DMS53 (cell line): ENCODE results near the gene PAX6.

Source experiments
- DNase-seq: peaks from one replicate; lab custom pipeline; 2025; lab: John Stamatoyannopoulos, UW

Gene PAX6

DNA sequence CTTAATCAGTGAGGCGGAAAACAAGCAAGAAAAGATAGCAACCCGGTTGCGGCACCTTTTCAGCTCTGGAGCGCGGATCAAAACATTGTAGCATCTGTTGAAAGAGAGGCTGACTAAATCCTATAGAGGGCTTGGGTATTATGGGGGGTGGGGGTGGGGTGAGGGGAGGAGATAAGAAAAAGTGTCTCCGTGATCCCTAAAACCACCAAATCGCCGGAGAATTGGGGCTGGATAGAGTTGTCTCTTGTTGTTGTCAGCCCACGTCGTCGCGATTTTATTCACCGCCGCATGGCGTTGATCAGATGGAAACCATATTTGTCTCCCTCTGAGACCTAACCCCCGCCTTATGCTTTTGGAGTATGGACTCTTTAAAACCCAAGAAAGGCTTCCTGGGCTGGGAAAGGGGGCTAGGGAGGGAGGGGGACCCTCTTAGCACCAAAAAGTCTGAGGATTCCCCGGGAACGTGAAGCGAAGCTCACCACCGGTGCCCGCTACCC, 13.0 kb downstream of the PAX6 start:
- no peak for DNase-seq

DNA sequence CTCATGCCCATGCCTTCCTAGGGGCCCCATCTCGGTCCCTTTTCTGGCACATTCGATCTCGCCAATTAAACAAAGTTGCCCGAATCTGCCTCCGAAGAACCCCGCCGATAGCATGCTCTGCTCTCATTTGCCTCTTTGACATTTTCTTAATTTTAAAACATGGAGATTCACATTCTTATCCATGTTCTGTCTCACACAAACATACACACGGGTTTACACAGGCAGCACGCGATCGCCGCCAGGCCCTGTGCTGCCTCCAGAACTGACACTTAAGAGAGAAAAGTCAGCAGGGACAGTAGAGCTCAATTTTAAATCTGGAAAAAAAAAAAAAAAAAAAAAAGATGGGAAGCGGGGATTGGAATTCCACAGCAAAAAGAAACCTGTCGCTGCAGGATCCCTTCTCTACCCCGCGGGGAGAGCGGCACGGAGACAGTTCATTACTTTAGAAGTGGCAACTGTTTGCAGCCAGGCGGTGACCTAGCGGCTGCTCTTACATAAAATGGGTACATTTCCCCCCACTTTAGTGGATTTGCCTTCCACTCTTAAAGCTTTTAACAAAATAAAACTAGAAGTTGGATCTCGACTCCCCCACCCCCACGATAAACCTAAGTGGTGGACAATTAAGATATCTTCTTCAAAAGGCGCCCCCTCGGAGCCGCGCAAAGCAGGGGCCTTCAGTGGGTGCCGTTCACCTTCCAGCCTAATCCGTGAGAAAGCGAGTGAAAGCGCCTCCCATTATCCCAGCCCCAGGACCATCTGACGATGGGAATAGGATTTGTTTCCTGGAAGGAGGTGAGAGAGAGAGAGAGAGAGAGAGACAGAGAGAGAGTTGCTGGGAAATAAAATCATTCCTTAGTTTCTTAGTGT, 13.7 kb downstream of the PAX6 start:
- peak; percentile 7 for DNase-seq

DNA sequence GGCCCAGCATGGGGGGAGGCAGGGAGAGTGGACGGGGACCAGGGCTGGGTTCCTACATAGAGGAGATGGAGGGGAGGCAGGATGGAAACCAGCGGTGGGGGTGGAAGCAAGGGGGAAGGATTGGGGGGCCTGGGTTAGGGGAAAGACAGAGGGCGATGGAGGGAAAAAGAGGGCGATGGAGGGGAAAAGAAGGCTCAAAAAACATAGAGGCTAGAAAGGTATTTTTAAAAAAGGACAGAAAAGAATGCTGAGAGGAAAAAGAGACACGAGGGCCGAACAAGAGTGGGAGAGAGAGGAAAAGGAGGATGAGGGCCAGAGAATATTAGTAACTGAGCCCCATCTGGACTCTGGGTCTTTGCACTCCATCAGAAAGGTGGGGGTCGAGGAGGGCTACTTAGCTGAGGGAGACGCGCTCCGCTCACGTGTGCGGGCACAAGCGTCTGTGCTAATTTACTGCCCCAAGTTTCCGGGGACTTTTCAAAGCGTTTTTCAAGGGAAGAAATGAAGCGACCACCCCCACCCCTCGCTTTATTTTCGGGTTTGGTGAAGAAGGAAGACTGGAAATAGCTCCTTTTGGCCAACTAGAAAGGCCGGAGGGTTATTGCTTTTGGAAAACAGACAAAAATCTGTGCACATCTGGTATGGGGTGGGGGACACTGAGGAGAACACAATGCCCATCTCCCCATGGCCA, 14.5 kb downstream of the PAX6 start:
- no peak for DNase-seq

DNA sequence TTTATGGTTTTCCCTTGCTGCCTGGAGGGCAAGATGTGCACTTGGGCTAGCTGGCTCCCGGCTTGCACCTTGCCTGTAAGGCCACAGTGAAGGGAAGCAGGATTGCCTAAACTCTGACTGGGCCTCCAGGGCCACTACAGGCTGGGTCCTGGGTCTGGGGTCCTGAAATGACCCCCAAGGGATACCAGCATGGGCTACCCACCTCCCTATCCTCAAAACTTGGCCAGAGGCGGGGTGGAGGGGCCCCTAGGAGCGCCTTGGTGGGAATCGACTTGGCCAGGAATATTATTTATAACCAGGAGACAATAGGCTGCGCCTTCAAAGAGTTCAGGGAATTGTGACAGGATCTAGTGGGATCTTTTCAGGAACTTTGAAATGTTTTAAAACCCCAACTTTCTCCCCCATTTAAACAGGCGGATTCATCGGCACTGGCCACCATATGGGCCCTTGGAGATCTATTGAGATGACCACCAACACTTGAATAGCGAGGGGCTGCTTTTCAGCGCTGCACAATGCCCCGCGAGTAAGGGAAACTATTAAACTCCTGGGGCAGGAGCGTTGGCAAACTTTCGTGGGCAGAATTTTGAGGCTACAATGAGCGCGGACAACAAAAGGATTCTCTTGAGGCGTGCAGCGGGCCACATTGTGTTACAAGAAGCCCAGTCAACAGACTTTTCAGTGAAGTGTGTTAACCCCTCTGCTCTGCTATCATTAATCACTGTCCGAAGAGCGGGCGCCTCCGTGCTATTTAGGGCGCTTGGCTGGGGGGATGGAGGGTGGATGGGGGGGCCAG, 15.2 kb downstream of the PAX6 start:
- DNase-seq, result no peak

DNA sequence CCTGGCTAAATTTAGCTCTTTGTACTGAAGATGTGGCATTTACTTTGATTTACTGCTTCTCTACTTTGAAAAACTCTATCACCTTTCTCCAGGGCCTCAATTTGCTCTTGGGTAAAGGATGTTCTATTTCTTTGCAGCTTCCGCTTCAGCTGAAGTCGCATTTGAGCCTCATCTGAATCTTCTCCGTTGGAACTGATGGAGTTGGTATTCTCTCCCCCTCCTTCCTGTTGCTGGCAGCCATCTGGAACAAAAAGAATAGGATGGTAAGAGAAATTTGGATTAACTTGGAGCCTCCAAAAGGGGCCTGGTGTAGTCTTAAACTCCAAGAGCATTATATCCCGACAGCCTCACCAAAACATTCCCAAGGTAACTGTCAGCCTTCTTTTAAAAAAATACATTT, 16.6 kb downstream of the PAX6 start:
- DNase-seq, result no peak

DNA sequence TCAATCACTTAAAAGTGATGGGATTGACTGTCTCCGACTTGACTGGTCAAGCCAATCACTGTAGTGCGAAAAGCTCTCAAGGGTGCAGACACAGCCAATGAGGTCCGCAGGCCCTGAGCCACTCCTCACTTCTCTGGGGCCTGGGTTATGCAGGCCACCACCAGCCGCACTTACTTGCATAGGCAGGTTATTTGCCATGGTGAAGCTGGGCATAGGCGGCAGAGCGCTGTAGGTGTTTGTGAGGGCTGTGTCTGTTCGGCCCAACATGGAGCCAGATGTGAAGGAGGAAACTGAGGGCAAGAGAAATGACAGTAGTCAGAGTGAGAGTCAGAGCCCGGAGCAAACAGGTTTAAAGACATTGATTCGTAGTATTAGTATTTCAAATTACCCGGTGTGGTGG, 17.9 kb downstream of the PAX6 start:
- no peak for DNase-seq

DNA sequence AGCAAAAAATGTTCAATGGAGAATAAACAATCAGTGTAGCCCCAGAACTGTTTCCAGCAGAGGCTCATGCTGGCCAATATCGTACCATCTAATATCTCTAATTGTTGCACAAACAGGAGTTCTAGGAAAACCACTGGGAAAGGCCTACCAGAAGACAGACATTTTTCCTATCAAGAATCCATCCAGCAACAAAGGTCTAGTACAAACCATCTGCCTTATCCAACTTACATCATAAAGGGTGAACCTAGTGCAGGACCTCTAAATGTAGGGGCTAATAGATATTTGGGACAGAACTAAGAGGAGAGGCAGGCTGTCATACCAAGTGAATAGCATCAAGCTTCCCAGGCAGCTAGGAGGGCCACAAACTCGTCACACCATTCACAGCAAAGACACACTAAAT, 18.7 kb downstream of the PAX6 start:
- no peak for DNase-seq

DNA sequence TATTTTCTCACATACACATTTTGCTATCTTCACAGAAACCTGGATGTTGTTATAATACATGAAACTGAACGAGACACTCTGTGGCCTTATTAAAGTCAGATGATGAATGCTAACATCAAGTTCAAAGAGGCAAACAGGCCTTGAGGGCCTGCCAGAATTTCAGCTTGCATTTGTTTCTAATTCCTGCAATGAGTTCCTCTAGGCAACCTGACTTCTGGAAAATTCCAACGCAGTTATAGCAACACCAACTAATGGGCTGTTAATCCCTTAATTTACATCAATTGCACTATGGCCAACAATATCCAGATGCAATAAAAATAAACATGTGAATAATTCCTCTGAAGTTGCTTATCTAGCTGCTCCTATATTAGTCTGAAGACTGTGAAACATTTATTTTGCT, 19.1 kb downstream of the PAX6 start:
- DNase-seq, result no peak

DNA sequence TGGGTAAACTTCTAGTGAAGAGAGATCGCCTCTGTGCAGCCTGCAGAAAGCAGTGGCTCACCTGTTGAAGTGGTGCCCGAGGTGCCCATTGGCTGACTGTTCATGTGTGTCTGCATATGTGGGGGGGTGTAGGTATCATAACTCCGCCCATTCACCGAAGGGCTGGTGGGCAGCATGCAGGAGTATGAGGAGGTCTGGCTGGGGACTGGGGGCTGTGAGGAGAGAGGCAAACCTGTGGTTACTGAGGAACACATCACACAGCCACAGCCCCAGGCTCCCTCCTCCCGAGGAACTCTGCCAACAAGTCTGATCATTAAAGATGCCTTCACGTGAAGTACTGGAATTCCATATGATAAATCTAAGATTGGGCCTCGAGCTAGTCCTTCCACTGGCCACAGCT, 20.5 kb downstream of the PAX6 start:
- no peak for DNase-seq

DNA sequence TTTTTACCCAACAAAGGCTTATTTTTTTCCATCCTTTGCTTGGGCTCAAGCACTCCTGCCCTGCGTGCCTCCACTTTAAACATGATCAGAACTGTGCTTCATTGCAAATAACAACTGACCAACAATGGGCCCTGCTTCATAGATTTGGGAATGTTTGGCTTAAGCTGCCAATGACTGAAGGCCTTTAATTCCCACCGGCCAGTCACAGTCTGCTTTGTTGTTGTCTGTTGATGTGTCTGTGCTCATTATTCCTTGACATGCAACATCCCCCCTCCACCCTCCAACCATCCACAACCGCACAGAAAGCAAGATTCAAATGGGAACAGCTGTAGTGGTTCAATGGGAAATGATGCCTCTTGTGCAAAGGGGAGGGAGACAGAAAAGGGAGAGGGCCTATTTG, 23.0 kb downstream of the PAX6 start:
- no peak for DNase-seq

DNA sequence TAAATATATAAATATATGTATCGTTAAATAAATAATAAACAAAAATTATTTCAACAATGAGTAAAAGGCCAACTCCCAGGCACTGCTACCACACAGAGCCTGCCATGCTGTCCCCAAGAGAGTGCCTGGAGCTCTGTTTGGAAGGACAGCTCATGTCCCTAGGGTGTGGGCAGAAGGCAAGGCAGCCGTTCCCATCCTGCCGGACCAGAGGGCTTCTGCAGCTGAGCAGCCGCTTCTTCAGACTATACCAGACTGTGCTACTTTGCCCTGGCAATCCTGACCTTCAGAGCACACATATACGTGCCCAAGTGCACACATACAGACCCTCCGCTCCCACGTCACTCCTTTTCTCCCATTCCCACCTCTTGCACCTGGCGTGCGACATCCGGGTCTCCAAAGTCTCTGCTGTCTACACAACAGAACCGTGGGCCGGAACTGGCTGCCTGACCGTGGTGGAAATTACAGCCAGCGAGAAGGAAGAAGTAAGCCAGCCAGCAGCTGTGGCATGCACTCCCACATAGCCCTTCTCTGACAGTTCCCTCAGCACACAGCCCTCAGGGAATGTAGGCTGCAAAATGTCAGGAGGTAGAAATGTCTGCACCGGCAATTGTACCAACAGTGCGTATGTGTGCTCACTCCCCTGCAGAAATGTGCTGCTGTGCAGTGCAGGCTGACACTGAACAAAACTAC, 24.0 kb downstream of the PAX6 start:
- no peak for DNase-seq

DNA sequence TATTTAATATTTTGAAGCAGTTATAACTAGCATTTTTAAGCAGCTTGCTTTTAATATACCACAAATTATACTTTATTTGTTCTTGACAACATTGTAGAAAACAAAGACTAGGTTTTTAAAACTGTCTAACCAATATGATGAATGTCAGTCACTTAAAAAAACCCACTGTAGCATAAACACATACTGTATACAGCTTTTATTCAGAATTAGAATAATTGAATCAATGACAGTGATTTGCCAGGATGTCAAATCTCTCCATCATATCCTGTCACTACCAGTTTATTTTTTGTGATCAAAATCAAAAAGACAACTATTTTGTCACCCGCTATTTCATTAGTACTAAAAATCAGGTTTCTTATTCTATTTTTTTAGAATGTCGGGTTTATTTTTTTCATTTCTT, 26.5 kb downstream of the PAX6 start:
- no peak for DNase-seq

DNA sequence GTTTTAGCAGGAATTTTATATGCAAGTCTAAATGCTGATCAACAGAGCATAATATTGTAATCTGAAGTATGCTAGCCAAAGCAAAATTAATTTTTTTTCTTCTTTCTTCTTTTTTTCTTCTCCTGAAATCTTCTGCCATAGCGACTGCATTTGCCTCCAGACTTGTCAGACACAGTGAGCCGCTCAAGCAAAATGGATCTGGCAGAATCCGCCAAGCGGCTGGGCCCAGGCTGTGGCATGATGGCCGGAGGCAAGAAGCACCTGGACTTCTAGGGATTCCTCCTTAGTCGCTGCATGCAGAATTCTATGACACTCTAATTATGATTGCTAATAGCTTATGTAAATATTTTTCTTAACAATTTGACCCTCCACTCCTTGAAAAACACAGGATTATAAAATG, 27.9 kb downstream of the PAX6 start:
- no peak for DNase-seq

DNA sequence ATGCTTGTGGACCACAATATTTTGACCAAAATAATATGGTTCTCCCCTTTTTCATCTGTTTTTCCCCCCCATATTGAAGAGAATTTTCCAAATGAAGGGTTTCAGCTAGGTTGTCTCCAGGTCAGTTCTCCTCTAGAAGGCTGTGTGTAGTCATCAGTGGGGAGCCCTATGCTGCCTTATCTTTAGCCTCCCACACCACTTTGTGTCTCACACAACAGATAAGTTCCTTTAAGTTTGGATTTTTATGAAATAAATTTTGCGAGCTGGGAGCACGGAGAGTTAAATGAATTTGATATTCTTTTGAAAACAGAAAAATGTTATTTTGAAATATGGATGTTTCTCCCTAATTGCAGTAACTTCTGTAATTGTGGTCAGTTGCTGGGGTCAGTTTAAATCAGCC, 28.9 kb downstream of the PAX6 start:
- no peak for DNase-seq

DNA sequence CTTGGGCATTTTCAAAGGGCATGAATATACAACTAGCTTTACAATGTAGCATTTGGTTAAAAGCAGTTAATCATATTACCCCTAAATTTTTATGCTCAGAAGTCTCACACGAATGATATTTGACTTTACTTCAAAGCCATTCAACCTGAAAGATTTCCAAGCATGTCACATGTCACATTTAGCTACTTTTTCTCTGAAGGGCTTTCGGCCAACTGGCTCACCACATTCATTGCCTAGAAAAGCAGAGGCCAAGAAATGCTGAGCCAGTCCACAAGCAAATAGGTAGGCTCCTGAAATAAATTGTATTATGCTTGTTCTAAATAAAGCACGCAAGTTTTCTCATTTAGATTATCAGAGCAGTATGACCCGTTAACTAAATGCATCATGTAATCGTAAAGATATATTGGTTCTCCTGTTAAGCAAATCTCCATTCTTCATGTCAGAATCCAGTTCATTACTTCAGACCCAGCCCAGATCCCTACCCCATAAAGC, 30.6 kb downstream of the PAX6 start:
- no peak for DNase-seq

DNA sequence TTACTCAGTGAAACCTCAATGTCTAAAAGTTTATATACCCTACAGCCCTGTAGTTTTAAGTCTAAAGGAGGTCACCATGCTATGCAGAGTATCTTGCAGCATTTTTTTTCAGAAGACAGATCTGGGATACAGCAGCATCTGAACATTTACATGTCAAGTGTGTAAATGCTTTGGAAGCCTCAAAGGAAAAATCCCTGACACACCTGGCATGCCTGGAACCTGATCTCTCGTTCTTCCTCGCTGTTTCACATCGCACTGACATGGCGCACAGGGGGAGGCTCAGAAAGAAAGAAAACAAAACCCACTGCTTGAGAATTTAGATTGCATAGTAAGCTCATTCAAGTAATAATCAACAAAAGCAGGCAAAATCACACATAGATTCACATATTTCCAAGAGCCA, 31.0 kb downstream of the PAX6 start:
- no peak for DNase-seq

DNA sequence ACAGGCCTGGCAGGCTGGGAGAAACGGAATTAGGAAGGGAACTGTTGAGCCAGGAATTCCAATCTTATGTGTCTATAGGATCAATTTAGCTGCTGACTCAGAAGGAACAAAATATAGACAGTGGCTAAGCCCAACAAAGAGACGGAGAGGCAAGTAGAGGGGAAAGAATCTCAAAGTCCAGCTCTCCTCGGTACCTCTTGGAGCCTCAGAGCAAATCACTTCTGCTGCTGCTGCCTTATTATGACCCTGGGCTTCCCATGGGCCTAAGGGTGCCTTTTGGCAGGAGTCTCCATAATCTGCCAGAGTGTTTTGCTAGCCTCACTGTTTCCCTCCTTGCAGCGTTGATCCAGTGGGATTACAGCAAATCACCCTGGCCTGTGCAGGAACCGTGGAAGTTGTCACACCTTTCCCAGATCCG, 31.7 kb downstream of the PAX6 start:
- DNase-seq, result no peak

DNA sequence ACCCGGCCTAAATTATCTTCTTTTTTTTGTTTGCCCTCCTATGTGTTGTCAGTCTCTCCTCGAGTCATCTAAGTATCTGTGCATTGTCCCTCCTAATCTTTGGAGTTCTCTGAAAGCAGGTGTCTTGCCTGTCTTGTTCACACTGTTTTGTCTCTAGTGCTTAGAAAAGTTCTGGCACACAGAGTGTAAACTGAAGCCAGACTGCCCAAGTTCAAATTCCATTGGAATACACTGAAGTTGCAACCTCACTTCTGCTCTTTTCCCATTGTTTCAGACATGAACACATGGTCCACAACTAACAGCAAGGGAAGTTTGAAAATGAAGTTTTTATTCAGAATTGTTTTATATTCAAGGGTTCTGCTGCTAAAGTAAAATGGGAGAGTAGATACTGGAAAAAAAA, 38.7 kb downstream of the PAX6 start:
- DNase-seq, result no peak

DNA sequence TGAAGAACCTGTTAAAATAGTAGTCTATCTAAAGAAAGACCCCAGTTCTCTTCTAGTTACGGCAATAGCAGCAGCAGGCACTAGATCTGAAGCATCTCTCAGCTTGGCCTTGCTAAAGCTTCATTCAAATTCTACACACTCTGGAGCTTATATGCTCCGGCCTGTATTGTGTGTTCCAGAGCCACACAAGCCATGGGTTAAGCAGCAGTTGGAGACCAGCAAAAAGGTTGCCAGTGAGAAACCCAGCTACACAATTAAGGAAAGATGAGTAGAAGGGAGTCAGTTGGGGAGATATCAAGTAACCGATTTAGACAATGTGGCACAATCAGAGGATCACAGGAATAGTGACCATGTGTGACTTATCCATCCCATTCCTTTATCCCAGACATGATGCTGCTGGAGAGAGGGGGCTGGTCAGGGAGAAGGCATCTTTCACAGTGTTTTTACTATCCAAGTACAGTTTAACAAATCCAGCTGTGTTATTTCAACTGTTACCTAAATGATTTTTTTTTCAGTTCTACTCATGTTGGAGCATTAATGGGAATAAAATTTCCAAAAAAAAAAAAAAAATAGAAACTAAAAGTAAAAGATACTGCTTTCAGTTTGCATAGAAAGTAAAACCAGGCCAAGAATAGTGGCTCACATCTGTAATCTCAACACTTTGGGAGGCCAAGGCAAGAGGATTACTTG, 41.0 kb downstream of the PAX6 start:
- no peak for DNase-seq

DNA sequence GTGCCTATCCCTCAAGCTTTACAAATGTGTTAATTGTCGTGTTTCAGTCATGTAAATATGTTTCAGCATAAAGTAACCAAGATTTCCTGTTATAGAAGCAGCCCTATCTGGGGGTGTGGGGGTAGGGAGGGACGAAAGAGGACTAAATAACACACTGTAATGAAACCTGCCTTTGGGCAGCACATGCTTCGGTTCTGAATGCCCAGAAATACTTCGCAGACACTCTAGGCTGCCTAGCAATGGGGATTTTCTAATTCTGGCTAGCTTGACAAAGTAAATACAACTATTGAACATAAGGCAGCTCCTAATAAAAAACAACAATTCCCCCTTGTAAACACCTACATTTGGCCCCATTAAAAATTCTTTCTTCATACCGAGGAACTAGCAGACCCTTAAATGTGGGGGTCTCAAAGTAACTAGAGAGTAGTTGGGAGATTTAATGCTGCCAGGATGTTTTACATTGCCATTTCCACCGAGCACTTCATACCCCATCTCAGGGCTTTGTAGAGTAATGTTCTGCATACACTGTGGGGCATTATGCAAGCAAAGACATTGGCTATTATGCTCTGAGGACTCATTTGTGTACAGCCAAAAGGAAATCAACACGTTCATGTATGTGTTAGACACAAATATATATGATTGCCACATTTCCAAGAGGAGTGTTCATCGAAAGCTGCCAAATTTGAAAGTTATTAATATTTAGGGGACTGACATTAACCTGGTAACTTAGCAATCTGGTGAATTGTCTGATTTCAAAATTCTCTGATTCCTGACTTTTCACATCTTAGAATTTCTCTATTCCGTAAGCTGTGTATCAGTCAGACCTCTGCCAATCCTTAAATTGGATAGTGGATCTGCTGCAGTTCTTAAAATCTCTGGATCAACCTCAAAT, 42.1 kb downstream of the PAX6 start:
- no peak for DNase-seq
